NT2/D1 (cell line): ENCODE measurements around the gene CXorf58.
"Not testable (repeated sequence)": the region's sequence is repeated elsewhere in the genome, so short reads cannot be mapped to it uniquely, and the experiment has no call there.

Experiments used
- DNase-seq: peaks from one replicate; pipeline ENCODE4 v3.0.0-alpha.2; 2011; ENCODE audit warnings: low read depth, low spot score
- H3K27me3 ChIP-seq: 2 replicates; pipeline ENCODE4 v1.6.0; 2011; ENCODE audit warnings: mild to moderate bottlenecking; ENCODE audit not compliant: insufficient read length, insufficient read depth
- H3K36me3 ChIP-seq: 2 replicates; pipeline ENCODE4 v1.6.1; 2011; ENCODE audit warnings: mild to moderate bottlenecking, low read length, mixed read lengths; ENCODE audit not compliant: insufficient read depth, insufficient read length
- H3K4me1 ChIP-seq: 2 replicates; pipeline ENCODE4 v1.5.1; 2011; ENCODE audit not compliant: insufficient read depth, insufficient read length
- H3K4me3 ChIP-seq: 2 replicates; pipeline ENCODE4 v1.5.1; 2011; ENCODE audit warnings: low read depth; ENCODE audit not compliant: insufficient read length
- H3K9ac ChIP-seq: 2 replicates; pipeline ENCODE4 v1.6.0; 2011; ENCODE audit warnings: low read depth; ENCODE audit not compliant: insufficient read length
- H3K9me3 ChIP-seq: 2 replicates; pipeline ENCODE4 v1.5.1; 2011; ENCODE audit warnings: mild to moderate bottlenecking, low read length; ENCODE audit not compliant: insufficient read depth
- SUZ12 ChIP-seq: IDR thresholded peaks from 2 replicates; pipeline ENCODE4 v1.6.1; 2011; ENCODE audit not compliant: insufficient read length, insufficient read depth; ENCODE audit errors: extremely low read depth
- YY1 ChIP-seq: IDR thresholded peaks from 2 replicates; pipeline ENCODE4 v1.6.1; 2011; ENCODE audit not compliant: insufficient read length, insufficient read depth
- ZNF274 ChIP-seq: IDR thresholded peaks from 2 replicates; pipeline ENCODE4 v1.6.1; 2011; ENCODE audit warnings: mild to moderate bottlenecking, low read depth, low read length

Gene CXorf58

DNA sequence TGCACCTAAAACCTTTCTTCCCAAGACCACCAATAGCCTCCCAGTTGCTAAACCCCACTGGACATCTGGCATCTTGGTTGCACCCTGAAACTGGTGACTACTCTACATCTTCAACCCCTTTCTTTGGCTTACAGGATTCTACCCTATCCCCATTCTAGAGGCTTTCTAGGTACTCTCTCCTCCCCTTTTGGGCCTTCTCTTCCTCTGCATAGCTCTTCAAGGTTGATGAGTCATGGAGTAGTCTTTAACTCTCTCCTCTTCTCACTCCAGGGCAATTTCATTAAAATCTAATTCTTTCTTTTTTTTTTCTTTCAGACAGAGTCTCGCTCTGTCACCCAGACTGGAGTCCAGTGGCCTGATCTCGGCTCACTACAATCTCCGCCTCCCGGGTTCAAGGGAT is 16.9 kb upstream of the CXorf58 start:
- no peak for DNase-seq
- TF ChIP-seq YY1: no peak
- H3K4me1 ChIP-seq: no peaks in the 10 kb centered on the region
- H3K4me3 ChIP-seq: no peak overlapping the region
- no peaks in the 10 kb centered on the region for H3K36me3 ChIP-seq
- no peaks in the 10 kb centered on the region for H3K27me3 ChIP-seq
- no peak overlapping the region for H3K9ac ChIP-seq
- no peaks in the 10 kb centered on the region for H3K9me3 ChIP-seq

DNA sequence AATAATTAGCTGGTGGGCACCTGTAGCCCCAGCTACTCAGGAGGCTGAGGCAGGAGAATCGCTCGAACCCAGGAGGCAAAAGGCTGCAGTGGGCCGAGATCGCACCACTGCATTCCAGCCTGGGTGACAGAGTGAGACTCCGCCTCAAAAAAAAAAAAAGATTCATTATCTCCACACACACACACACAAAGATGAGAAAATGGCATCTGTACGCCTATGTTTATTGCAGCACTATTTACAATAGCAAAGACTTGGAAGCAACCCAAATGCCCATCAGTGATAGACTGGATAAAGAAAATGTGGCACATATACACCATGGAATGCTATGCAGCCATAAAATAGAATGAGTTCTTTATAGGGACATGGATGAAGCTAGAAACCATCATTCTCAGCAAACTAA is 12.8 kb upstream of the CXorf58 start:
- H3K27me3 ChIP-seq, H3K9ac ChIP-seq, H3K9me3 ChIP-seq, H3K36me3 ChIP-seq, H3K4me3 ChIP-seq, DNase-seq, H3K4me1 ChIP-seq: not testable (repeated sequence)

DNA sequence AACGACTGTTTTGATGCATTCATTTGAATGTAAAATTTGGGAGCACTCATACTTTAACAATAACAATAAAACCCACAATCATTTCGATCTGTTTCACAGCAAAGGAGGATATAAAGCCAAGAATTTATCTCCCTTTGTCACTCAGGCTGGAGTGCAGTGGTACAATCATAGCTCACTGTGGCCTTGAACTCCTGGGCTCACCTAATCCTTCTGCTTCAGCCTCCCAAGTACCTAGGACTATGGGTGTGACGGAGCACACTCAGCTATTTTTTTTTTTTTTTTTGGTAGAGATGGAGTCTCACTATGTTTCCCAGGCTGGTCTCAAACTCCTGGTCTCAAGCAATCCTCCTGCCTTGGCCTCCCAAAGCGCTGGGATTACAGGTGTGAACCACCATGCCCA is 11.3 kb upstream of the CXorf58 start:
- H3K4me3 ChIP-seq, H3K9me3 ChIP-seq, H3K4me1 ChIP-seq, H3K27me3 ChIP-seq, H3K36me3 ChIP-seq, H3K9ac ChIP-seq, DNase-seq: not testable (repeated sequence)

DNA sequence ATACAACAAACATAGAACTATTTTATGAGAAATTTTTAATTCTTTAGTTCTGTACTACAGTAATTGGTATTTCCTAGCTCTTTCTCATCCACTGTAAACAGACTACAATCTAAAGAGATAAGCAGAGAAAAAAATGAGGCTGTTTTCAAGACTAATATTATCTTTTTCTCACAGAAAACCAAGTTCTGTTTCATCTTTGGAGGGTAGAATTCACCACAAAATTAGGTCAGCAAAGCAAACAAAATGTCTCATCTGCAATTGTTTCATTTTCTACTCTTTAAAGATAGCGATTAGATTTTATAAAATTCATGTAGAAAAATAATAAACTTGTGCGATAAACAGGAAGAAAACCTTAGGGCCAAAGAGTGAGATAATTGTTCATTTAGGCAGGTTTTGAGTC is 10.8 kb upstream of the CXorf58 start:
- Histone ChIP-seq H3K4me3 (no peak overlapping the region), H3K9me3 (no peaks in the 10 kb centered on the region), H3K36me3 (no peaks in the 10 kb centered on the region), H3K27me3 (no peaks in the 10 kb centered on the region), H3K9ac (no peak overlapping the region), H3K4me1 (peaks cover 6% of the 10 kb centered on the region)
- DNase-seq: no peak
- no peak for TF ChIP-seq YY1

DNA sequence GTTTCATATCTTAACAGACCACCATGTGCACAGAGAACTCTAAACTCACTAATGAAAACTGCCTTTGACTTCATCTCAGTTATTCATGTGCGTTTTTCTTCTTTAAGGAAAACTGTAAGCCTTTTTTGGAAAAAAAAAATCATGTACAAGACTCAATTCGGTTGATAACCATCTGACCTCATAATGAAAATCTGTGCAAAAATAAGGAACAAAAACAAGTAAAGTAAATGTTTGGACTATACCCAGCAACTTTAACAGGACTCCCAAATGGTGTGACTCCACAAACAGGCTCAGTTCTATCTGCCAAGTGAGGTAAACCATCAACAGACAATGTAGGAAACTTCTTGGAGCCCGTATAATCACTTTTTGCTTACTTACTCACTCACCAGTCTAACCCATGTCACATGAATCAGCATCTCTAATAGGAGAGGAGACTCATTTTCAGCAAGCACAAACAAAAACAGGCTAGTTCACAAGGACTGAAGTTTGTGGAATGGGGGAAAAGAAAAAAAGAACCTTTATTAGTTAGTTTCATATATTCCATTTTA is 9.3 kb upstream of the CXorf58 start:
- no peak for DNase-seq
- Histone ChIP-seq H3K9ac (no peak overlapping the region), H3K9me3 (no peaks in the 10 kb centered on the region), H3K36me3 (no peaks in the 10 kb centered on the region), H3K27me3 (no peaks in the 10 kb centered on the region), H3K4me3 (no peak overlapping the region), H3K4me1 (peaks cover 6% of the 10 kb centered on the region)
- TF ChIP-seq YY1 (no peak), ZNF274 (no peak), SUZ12 (no peak)

DNA sequence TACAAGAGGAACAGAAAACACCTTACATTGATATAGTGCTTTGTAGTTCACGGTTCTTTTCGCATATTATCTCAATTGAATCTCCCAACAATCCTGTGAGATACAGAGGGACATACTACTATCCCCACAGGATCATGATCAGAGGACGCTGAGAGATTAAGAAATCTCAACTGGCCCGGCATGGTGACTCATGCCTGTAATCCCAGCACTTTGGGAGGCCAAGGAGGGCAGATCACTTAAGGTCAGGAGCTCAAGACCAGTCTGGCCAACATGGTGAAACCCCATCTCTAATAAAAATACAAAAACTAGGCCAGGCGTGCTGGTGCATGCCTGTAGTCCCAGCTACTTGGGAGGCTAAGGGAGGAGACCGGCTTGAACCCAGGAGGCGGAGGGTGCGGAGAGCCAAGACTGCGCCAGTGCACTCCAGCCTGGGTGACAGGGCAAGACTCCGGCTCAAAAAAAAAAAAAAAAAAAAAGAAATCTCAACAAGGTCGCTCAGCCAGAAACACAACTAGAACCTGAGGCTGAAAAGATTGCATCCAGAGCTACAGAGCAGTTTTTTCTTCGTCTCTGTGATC is 7.5 kb upstream of the CXorf58 start:
- DNase-seq: no peak

DNA sequence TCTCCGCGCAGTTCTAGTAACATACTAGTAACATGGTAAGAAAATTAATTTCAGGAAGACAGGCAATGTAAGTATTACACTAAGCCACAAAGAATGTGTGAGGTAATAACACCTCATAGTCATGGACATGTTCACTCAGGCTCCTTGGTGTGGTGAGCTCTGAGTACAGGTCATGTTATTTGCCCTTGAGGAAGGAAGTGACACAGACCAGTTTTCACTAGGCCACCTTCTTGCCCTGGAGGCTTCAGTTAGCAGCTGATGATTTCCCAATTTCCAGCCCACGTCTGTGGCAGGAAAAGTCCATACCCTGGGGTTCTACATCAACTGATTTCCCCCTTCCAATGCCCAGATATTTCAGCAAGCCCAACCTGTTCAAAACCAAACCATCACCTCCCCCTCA is 6.7 kb upstream of the CXorf58 start:
- H3K36me3 ChIP-seq: no peaks in the 10 kb centered on the region
- DNase-seq: no peak
- no peak overlapping the region for H3K9ac ChIP-seq
- H3K4me1 ChIP-seq: peaks cover 6% of the 10 kb centered on the region
- no peaks in the 10 kb centered on the region for H3K9me3 ChIP-seq
- no peaks in the 10 kb centered on the region for H3K27me3 ChIP-seq
- H3K4me3 ChIP-seq: no peak overlapping the region
- no peak for TF ChIP-seq ZNF274
- TF ChIP-seq YY1: no peak
- no peak for TF ChIP-seq SUZ12

More for the DNA sequence above, 7.5 kb upstream of the CXorf58 start:
- peaks cover 6% of the 10 kb centered on the region for H3K4me1 ChIP-seq
- no peak overlapping the region for H3K9ac ChIP-seq
- H3K4me3 ChIP-seq: no peak overlapping the region
- H3K36me3 ChIP-seq: no peaks in the 10 kb centered on the region
- TF ChIP-seq ZNF274 (no peak), SUZ12 (no peak), YY1 (no peak)
- no peaks in the 10 kb centered on the region for H3K27me3 ChIP-seq
- H3K9me3 ChIP-seq: no peaks in the 10 kb centered on the region

DNA sequence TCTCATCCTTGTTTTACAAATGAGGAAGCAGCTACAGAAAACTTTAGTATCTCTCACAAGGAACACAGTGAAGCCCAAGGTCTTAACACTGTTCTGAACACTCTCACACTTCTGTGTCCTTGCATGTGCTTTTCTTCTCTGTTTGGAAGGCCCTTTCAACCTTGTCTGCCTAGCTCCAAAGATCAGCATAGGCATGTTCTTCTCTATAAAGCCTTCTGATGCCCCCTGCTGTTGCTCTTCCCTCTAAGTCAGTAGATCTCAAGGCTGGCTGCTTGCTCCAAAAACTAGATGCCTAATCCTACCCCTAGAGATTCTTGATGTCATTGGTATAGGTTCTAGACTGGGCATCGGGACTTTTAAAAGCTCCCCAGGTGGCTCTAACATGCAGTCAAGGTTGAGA is 6.0 kb upstream of the CXorf58 start:
- peak; percentile 61 for DNase-seq
- Histone ChIP-seq H3K4me1 (peaks cover 6% of the 10 kb centered on the region), H3K9me3 (no peaks in the 10 kb centered on the region), H3K27me3 (no peaks in the 10 kb centered on the region), H3K36me3 (no peaks in the 10 kb centered on the region), H3K9ac (no peak overlapping the region), H3K4me3 (no peak overlapping the region)
- TF ChIP-seq SUZ12 (no peak), YY1 (no peak), ZNF274 (no peak)
